ENCODE measurements around the gene NEK9. TPM values are rescaled to one million over a fixed set of nuclear protein-coding genes. Genes with fewer than 3 reads are reported as not detected.

NEK9 gene
- total and polyA plus RNA-seq, 8 donors = 12.5 to 225 (median 30.4) TPM

DNA sequence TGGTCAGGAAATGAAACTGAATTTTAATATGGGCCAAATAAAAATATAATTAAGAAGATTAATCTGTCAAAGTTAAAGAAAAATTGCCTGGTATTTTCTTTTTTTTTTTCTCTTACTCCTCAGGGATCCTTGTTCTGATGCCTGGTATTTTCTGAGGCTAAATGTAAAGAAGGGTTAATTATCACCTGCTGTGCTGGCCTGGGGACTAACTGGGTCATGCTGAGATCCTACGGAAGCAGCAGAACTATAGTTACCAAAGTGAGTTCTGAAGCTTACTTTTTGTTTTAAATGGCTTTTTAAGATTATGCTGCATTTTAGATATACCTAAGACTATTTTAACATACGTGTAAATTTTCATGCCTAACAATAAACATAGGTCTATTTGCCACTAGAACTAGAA lies 34.1 kb downstream of the NEK9 start:
- no peak for DNase-seq
- 84 to 91% (median 86%) methylated on average over 2 of the region's 2 CpGs for WGBS, 5 donors
- H3K4me3 ChIP-seq = no peak overlapping the region
- H3K36me3 ChIP-seq = peaks cover 43 to 100% (median 100%) of the 10 kb centered on the region in 4 donors
- no peaks in the 10 kb centered on the region for H3K9me3 ChIP-seq
- H3K27ac ChIP-seq = no peak overlapping the region
- H3K27me3 ChIP-seq = no peaks in the 10 kb centered on the region
- intact Hi-C loops (cut with DNase I; ENCODE audit: low total_unique reads) = no loop called here
- TF ChIP-seq EP300 (IDR thresholded peaks at IDR 0.05) (no peak), POLR2AphosphoS5 (IDR thresholded peaks at IDR 0.05) (no peak), POLR2A (IDR thresholded peaks at IDR 0.05) (no peak)
- TF ChIP-seq, protein P1, sequence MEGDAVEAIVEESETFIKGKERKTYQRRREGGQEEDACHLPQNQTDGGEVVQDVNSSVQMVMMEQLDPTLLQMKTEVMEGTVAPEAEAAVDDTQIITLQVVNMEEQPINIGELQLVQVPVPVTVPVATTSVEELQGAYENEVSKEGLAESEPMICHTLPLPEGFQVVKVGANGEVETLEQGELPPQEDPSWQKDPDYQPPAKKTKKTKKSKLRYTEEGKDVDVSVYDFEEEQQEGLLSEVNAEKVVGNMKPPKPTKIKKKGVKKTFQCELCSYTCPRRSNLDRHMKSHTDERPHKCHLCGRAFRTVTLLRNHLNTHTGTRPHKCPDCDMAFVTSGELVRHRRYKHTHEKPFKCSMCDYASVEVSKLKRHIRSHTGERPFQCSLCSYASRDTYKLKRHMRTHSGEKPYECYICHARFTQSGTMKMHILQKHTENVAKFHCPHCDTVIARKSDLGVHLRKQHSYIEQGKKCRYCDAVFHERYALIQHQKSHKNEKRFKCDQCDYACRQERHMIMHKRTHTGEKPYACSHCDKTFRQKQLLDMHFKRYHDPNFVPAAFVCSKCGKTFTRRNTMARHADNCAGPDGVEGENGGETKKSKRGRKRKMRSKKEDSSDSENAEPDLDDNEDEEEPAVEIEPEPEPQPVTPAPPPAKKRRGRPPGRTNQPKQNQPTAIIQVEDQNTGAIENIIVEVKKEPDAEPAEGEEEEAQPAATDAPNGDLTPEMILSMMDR (IDR thresholded peaks at IDR 0.05) = no peak
- H3K4me1 ChIP-seq = no peaks in the 10 kb centered on the region

DNA sequence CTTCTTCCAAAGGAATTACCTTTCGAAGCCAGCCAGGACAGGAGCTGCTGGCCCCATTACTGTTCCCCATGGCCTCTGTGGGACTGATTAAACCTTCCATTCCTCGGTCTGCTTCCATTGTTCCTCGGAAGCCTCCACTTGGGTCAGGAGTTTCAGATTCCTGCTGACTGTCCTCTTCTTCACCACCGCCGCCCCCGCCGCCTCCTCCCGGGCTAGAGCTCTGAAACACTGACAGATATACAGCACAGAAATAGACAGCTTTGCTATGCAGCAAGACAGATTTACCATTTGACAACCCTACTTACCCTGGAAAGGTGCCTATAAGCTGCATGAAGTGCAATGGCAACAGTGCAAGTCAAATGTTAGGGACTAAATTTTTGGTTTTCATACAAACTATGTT lies 35.6 kb downstream of the NEK9 start:
- H3K27me3 ChIP-seq = no peaks in the 10 kb centered on the region
- intact Hi-C loops (cut with DNase I; ENCODE audit: low total_unique reads) = no loop called here
- H3K27ac ChIP-seq = no peak overlapping the region
- H3K36me3 ChIP-seq = peaks cover 50 to 100% (median 100%) of the 10 kb centered on the region in 4 donors
- DNase-seq = no peak
- H3K4me1 ChIP-seq = no peaks in the 10 kb centered on the region
- no peak overlapping the region for H3K4me3 ChIP-seq
- no peaks in the 10 kb centered on the region for H3K9me3 ChIP-seq
- WGBS, 5 donors = 88 to 95% (median 92%) methylated on average over 8 of the region's 8 CpGs
- TF ChIP-seq, protein P1 (IDR thresholded peaks at IDR 0.05) = no peak
- no peak for TF ChIP-seq POLR2AphosphoS5 (IDR thresholded peaks at IDR 0.05)
- TF ChIP-seq POLR2A (IDR thresholded peaks at IDR 0.05) = no peak
- TF ChIP-seq EP300 (IDR thresholded peaks at IDR 0.05) = no peak

- peaks cover 46 to 100% (median 100%) of the 10 kb centered on the region in 4 donors for H3K36me3 ChIP-seq
- no peaks in the 10 kb centered on the region for H3K9me3 ChIP-seq
- no peak for DNase-seq
- no peak overlapping the region for H3K27ac ChIP-seq
- no peak overlapping the region for H3K4me3 ChIP-seq
- 91 to 100% (median 96%) methylated on average over 3 of the region's 3 CpGs for WGBS, 5 donors
- H3K4me1 ChIP-seq = no peaks in the 10 kb centered on the region
- intact Hi-C loops (cut with DNase I; ENCODE audit: low total_unique reads) = no loop called here
- no peaks in the 10 kb centered on the region for H3K27me3 ChIP-seq
- no peak for TF ChIP-seq POLR2A (IDR thresholded peaks at IDR 0.05)
- no peak for TF ChIP-seq EP300 (IDR thresholded peaks at IDR 0.05)
- TF ChIP-seq, protein P1 (IDR thresholded peaks at IDR 0.05) = no peak
- no peak for TF ChIP-seq POLR2AphosphoS5 (IDR thresholded peaks at IDR 0.05)
Observed at GRCh38 chr14:75090353-75090752, 36.5 kb downstream of the NEK9 start.

- DNase-seq = peak; percentile 37 to 86
- no peak overlapping the region for H3K27ac ChIP-seq
- H3K9me3 ChIP-seq = no peaks in the 10 kb centered on the region
- peaks cover 45 to 100% (median 100%) of the 10 kb centered on the region in 4 donors for H3K36me3 ChIP-seq
- intact Hi-C loops (cut with DNase I; ENCODE audit: low total_unique reads) = loop anchor here (10.0 kb wide), 1 partner anchor 174 kb away; no protein-coding TSS in a partner anchor
- no peaks in the 10 kb centered on the region for H3K27me3 ChIP-seq
- H3K4me3 ChIP-seq = no peak overlapping the region
- TF ChIP-seq, protein P1 (IDR thresholded peaks at IDR 0.05) = peak in 5 of 7 experiments; percentile 32 to 79 (median 68)
- TF ChIP-seq POLR2A (IDR thresholded peaks at IDR 0.05) = no peak
- WGBS, 5 donors = 66 to 76% (median 71%) methylated on average over 7 of the region's 7 CpGs
- H3K4me1 ChIP-seq = no peaks in the 10 kb centered on the region
Observed at GRCh38 chr14:75088566-75089373, 38.1 kb downstream of the NEK9 start.
